CD4-positive, alpha-beta T cell treated with Interleukin-15 for 4 hours (primary cell): Measurements from ENCODE around the gene MICAL2.

Source experiments
- DNase-seq: peaks from one replicate; pipeline ENCODE4 v3.0.0-alpha.2; 2020; ENCODE audit warnings: low spot score

MICAL2 gene

DNA sequence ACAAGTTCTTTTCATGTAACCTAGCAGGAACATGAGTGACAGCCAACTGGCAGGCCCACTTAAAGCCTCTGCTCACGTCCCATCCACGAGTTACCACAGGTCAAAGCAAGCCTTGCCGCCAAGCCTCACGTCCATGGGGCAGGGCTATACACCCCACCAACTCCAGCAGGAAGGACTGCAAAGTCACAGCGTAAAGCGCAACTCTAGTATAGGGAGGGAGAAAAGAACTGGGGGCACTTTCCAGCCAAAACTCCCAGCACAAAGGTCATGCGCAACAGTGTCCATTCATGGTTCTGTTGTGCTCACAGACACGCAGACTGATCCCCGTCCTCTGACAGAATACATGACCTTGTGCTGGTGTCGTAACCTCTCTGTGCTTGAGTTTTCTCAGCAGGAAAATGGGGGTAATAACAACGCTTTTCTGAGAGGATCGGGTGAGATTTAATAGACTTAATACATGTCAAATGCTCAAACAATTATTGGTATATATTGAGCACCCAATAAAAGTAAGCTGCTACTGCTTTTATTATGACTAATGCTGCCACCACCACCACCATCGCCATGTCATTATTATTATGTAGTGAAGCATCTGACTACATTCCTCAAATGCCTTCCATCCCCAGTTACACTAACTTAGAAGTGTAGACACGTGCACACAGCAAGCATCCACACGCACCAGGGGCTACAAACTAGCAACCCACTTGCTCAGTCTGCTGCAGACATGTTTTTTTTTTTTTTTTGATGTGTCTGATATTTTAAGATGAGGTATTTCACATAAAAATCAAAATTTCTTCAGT is 162.6 kb downstream of the MICAL2 start:
- no peak for DNase-seq

DNA sequence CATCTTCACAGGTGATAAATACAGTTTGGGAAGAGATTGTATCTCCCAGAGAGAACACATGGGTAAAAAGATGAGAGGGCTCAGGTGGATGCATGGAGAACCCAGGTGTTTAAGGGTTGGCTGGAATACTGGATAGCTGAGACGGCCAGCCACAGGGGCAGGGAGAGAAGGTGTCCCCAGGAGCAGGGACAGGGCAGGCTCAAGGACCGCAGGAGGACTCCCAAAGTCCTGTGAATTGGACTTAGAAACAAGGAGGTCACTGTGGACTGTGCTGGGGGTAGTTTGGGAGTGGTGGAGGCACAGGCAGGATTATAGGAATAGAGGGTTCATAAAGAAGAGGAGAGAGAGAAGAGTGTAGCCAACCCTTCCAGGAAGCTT is 163.2 kb downstream of the MICAL2 start:
- DNase-seq: no peak

DNA sequence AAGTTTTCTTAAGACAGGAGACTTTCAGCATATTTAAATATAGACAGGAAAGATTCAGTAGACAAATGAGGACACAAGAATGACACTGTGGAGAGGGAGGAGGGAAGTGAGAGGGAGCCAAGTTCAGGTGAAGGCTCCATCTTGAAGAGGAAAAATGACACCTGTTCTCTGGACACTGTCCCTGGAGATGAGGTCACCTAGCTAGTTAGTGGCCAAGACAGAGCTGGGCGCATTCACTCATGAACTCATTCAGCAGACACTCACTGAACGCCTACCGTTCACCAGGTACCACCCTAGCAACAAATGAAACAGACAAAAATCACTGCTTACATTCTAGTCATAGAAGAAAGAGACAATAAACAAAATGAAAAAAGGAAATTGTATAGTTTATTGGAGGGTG is 163.7 kb downstream of the MICAL2 start:
- no peak for DNase-seq

DNA sequence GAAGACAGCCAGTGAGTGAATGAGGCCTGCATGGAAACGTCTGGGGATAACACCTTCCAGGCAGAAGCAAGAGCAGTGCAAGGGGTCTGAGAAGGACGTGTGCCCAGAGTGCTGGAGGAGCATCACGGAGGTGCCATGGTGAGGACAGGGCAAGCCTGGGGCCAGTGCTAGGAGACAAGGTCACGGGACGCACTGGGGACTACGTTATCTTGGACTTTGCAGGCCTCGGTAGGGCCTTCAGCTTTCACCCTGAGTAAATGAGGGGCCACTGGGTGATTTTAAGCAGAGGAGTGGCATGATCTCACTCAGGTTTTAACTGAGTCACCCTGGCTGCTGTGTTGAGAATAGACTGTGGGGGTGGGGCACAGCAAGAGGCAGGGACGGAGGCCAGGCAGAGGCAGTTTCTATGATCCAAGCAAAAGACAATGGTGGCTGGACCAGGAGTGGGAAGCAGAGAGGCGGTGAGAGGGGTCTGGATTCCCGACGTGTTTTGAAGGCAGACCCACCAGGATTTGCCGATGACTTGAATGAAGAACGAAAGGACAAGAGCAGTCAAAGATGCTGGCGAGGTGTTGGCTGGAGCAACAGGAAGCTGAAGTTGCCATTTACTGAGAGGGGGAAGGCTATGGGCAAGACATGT is 164.3 kb downstream of the MICAL2 start:
- no peak for DNase-seq

DNA sequence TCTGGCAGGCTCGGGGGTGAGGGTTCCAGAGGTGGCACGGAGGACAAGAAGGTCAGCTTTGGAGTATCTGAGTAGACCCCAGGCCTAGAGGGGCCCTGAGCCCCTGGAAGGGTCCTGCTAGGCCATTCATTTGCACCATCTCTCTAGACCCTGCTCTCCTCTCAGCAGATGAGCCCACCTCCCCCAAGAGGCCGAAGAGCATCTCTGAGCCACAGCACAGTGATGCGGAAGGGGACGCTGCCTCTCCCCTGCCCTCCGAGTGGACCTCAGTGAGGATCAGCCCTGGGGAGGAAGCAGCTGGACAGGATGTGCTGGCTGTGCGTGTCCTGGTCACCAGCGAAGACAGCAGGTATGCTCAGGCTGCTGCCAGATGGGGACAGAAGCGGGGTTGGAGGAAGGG is 165.4 kb downstream of the MICAL2 start:
- DNase-seq: no peak

DNA sequence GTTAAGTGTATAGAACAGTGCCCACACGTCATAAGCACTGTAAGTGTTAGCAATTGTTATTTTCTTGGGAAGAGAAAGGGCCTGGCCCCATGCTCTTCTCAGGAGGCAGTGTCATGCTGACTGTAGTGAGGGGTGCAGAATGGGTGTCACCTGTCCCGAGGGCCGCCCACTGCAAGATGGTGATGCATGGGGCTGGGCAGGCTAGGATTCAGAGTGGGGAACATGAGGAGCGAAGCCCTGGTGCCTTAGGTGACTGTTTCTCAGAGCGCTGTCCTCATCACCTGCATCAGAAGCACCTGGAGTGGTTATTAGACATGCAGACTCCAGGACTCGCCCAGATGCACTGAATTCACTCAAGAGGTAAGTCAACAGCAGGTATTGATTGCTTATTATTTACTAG is 166.0 kb downstream of the MICAL2 start:
- no peak for DNase-seq

DNA sequence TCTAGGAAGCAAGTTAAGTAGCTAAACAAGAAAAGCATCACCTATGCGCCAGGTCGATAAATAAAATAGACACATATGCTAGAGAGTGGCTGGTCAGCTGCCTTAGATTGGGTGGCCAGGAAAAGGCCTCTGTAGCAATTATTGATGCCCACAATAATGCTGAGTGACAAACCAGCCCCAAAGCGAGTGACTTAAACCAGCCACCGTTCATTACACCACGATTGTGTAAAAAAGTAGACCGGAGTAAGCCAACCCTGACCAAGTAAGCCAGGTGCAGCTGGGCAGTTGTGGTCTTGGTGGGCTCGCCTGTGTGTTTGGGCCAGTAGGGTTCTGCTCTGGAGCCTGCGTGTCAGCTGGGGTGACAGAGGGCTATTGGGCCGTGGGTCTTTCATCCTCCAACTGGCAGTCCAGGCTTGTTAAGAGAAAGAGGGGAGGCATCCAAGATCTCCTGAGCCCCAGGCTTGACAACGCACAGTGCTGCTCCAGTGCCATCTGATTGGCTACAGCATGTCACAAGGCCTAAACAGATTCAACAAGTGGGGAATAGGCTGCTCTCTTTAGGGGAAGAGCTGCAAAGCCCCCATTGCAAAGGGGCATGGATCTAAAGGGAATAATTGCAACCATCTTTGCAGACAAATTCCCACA is 166.6 kb downstream of the MICAL2 start:
- no peak for DNase-seq

DNA sequence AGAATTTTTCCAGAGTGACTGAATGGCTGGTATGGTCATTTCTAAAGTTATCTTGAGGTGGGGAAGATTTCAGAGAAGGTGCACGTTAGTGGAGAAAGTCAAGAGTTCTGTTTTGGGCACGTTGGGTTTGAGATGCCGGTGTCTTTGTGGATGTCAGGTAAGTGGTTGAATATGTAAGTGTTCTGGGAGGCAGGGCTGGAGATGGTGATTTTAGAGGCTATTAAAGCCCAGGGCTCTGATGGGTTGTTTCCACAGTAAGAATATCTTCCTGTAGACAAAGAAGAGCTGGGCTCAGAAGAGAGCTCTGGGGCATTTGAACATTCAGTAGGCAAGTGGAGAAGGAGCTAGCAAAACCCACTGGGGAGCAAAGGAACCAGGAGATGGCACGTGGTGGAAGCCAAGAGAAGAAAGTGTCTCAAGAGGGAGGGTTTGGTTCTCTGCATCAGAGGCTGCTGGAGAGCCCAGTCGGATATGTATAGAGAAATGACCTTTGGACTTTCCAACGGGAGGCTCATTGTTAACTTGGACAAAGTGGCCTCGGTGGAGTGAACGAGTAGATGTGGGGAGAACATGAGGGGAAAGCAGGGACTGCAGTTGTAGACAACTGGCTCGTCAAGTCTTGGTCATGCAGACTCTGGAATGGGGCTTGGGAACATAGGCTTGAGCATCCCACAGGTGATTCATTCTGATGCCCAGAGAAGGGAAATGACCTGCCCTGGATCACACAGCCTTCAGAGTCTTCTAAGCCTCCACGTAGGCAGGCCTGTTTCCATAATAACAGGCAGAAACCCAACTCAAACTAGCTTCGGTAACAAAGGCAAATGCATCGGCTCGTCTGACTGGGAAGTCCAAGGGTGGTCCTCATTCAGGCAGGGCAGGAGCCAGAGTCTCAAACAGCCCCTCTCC is 168.6 kb downstream of the MICAL2 start:
- no peak for DNase-seq

DNA sequence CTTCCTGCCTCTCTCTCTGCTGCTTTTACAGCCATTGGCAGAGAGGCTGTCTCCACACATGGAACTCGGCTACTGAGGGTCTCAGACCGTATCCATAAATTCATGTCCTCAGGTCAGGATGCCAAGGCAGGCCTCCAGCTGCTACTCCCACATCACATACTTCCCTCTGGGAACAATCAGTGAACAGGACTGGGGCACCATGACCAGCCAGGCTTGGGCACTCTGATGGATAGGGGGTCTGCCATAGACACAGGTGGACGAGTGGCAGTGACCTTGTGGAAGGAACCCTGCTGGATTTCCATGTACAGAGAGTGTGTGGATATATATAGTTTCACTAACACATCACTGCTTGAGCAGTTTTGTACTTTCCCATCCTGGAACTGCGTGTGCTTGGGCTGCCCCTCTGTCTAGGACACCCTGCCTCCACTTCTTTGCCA is 169.3 kb downstream of the MICAL2 start:
- DNase-seq: no peak

DNA sequence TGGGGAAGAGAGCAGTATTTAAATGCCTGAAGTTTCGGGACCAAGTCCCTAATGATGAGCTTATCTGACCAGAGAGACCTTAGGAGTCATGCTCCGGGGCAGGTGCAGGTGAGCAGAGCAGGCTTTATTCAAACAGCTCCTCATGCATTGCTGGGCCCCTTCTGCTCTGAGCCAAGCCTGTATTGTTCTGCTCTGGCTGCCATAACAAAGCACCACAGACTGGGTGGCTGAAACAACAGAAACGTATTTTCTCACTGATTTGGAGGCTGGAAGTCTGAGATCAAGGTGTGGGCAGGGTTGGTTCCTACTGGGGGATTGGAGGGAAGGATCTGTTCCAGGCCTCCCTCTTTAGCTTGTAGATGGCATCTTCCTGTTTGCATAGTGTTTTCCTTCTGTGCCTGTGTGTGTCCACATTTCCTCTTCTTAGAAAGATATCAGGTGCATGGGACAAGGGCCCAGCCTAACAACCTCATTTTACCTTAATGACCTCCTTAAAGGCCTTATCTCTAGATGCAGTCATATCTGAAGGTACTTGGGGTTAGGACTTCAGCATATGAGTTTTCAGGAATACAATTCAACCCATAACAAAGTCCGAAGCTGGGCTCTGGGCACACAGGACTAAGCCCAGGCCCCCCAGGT is 169.9 kb downstream of the MICAL2 start:
- DNase-seq: no peak

DNA sequence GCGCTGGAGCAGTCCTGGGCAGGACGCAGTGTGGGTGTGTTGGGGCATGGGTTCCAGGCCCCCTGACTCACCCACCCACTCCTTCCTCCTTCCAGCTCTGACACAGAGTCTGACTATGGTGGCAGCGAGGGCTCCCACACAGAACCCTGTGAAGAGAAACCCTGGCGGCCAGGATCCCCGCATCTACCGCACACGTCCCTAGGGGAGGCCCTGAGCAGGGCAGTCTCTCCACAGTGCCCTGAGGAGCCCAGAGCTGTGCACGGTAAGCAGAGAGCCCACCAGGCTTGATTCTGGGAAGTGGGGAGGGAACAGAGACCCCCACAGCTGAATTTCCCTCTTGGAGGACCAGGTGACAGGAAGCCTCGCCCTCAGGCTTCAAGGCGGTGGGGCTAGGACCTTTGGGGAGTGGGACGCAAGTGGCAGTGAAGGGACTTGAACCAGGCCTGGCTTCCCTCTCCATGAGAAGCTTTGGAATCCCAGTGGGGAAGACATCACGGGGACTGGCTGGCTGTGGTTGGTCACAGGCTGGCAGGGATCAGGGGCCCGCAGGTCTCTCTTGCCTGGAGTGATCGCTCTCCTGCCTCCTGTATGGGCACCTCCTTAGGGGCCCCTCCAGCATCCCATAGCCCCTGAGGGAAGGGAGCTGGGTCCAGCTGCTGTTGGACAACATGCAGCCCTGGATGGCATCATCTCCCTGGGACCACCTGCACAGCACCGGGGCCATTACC is 170.6 kb downstream of the MICAL2 start:
- no peak for DNase-seq

DNA sequence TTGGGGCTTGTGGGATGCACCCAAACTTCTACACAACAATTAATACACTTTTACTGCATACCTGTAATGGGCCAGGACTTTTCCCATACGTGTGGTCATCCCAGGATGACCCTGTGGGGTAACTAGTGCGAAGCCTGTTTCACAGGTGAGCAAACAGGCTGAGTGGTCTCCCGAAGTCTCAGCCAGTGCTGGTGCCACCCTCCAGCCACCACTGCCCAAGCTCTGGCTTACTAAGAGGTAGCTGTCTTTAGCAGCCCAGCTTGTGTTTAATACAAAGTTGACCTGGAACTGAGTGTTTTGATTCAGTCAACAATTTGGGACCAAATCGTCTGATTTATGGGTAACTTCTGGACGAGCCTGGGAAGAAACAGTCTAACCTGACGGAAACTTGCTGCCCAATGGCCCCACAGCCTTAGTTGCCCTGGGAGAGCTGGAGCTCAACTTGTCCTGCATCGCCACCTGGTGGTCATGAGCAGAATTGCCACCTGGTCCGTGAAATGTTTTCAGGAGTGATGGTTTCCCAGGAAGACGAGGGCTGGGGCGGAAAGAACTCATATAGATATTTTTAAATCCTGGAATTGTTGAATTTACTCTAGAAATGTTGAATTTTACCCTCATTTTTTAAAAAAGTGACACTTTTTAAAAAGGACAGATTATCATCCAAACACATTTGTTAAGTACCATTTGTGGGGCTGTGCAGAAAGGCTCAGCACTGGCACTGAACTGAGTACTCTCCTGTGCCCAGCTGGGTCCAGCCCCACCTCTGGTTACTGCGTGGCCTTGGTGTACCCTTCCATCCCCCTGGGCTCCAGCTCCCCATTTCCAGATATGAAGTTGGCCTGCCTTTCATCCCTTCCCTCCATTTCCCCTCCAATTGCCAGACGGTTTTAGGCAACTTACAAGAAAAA is 171.4 kb downstream of the MICAL2 start:
- peak; percentile 77 for DNase-seq

DNA sequence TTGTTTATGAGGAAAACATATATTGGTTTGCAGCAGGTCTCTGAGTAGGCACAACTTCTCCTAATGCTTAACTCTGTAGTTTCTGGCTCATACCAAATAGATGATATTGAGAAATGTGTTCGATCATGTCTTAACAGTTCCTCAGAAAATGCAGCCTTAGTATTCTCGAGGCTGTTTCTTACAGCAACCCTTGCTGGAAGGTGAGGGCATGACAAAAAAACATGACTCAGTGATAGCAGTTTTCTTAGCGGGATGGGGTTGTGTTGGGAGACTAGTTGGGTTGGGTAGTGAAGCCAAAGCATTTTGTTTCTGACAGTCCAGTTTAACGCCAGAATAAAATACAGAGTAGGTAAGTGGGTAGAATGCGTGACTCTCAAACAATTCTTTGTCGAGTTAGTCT is 172.3 kb downstream of the MICAL2 start:
- no peak for DNase-seq

DNA sequence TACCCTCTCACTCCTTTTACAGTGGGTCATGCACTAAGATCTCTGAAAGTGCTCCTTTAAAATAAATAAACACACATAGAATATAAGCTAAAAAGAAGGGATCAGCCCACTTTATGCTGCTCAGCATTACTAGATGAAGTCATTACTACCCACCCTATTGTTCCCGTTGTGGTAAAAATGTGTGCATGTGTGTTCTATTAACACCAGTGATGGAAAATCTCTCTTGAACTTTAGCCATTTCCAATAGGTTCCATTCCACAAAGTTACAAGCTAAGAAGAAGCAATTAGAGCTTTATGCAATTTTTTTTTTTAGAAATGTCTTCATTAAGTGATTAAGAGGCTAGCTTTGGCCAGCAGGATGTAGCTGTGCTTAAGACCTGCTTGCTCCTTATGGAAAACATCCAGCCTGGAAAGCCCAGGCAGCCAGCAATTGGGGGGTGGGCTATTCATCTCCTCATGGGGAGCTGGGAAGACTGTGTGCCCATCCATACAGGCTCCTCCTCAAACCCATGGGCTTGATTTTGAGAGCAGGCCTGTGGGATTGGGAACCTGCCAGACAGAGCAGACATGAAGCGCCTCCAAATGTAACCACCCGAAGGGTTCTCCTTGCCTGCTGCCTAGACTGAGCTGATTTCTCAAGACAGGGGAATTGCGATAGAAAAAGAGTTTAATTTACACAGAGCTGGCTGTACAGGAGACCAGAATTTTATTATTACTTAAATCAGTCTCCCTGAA is 174.1 kb downstream of the MICAL2 start:
- DNase-seq: no peak

DNA sequence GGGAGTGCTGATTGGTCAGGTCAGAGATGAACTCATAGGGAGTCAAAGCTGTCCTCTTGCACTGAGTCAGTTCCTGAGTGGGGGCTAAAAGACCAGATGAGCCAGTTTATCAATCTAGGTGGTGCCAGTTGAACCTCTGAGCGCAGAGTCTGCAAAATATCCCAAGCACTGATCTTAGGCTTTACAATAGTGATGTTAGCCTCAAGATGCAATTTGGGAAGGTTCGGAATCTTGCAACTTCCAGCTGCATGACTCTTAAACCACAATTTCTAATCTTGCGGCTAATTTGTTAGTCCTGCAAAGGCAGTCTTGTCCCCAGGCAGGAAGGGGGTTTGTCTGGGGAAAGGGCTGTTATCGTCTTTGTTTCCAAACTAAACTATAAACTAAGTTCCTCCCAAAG is 174.7 kb downstream of the MICAL2 start:
- no peak for DNase-seq

DNA sequence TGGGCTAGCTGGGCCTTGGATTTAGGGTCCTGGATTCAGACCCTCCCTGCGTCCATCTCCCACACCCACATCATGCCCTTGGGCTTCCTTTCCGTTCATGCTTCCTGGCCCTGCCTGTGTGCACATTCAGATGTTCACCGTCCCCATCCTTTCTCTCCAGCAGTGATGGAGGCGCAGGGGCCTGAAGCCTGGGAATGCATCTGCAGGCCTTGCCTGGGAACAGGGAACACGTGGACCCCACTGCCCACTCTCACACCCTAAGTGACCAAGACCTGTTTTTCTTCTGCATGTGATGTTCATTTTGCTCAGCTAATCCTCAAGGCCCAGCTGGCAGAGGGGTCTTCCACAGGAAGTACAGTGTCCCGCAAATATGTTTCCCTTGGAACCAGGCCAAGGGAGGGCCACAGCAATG is 175.4 kb downstream of the MICAL2 start:
- DNase-seq: no peak

DNA sequence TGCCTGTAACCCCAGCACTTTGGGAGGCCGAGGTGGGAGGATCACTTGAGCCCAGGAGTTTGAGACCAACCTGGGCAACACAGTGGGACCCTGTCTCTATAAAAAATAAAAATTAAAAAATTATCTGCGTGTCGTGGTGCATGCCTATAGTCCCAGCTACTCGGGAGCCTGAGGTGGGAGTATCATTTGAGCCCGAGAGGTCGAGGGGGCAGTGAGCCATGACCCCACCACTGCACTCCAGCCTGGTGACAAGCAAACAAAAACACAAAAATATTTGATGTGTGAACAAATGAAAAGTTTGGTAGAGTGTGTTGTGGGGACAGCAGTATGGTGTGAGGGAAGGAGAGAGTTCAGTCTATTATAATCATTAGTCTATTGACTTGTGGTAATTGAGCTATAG is 176.2 kb downstream of the MICAL2 start:
- DNase-seq: no peak

DNA sequence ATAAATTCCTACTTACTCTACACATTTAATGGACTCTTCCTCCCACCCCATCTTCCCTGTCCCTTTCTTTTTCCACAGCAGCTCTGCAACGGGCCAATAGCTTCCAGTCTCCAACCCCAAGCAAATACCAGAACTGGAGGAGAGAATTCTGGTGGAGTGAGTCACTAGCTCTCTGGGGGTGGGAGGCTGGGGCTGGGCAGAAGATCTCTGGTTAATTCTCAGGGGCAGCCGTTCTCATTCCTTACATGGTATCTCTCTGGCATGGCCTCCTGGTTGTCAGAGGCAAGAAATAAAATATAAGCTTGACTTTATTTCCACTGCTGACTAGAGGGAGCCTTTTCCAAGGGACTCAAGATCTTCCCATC is 176.6 kb downstream of the MICAL2 start:
- no peak for DNase-seq
